ENCODE data around the gene TAF1L. TPM values are rescaled to one million over a fixed set of nuclear protein-coding genes. Genes with fewer than 3 reads are reported as not detected.

TAF1L gene
- total and polyA plus RNA-seq, 2 donors (not counting 1 experiment from before 2014, with no cell fraction given), result not detected

DNA sequence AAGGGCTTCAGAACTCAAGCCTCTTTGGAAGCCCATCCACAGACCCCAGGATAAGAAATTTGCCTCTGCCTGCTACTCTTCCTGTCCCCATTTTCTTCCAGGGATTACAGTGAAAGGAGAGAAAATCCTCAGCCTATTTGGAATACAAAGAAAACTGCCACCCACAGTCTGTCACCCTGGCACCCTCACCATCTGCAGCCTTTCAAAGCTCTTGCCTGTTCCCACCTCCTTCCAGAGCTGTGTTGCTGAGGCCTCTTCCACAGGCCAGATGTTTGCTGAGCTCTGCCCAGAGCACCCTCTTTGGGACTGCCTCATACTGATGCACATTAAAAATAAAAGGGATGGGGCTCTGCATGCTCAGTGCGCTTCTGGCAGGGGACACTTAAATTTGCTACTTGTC lies 35.9 kb upstream of the TAF1L start:
- no peaks in the 10 kb centered on the region for H4K20me1 ChIP-seq (ENCODE audit: control insufficient read depth, insufficient read depth, low read length, poor library complexity, severe bottlenecking)
- H3K27me3 ChIP-seq (replicated peaks in 1 of 4; ENCODE audit: control extremely low read depth in 1 of 4, control insufficient read depth in 3 of 4, insufficient read depth in 4 of 4, low read length in 3 of 4), result no peaks in the 10 kb centered on the region
- H2AFZ ChIP-seq (ENCODE audit: insufficient read depth, low read depth, low read length, poor library complexity, severe bottlenecking), result no peak overlapping the region
- no peaks in the 10 kb centered on the region for H3K4me1 ChIP-seq (ENCODE audit: control insufficient read depth in 2 of 2, insufficient read depth in 2 of 2, low read length in 2 of 2)
- intact Hi-C loops (cut with micrococcal nuclease), result no loop called here
- ChIA-PET CTCF (no interaction called here), POLR2A (no interaction called here)
- no peak for ATAC-seq (ENCODE audit: low read depth)
- TF ChIP-seq CTCF (IDR thresholded peaks at IDR 0.05), result no peak
- no peak for TF ChIP-seq EZH2 (IDR thresholded peaks at IDR 0.05; ENCODE audit: borderline replicate concordance, insufficient read depth, low read depth, low read length, poor library complexity, severe bottlenecking)
- H3K27me3 Mint-ChIP-seq, result peaks cover 7% of the 10 kb centered on the region
- H3K9ac ChIP-seq (ENCODE audit: low read length), result no peak overlapping the region
- no peaks in the 10 kb centered on the region for H3K4me1 Mint-ChIP-seq
- no peak overlapping the region for H3K27ac Mint-ChIP-seq
- H3K79me2 ChIP-seq (ENCODE audit: control insufficient read depth, insufficient read depth, low read length), result no peaks in the 10 kb centered on the region
- no peak for DNase-seq
- H3K4me2 ChIP-seq (replicated peaks; ENCODE audit: low read depth, low read length, poor library complexity, severe bottlenecking), result no peak overlapping the region
- no peaks in the 10 kb centered on the region for H3K9me3 Mint-ChIP-seq (ENCODE audit: insufficient read depth)
- WGBS (ENCODE audit: insufficient coverage), result no CpG with 5 or more reads among the region's 1 CpG
- no peak overlapping the region for H3K4me3 Mint-ChIP-seq
- H3K4me3 ChIP-seq (ENCODE audit: control extremely low read depth in 1 of 5, extremely low read depth in 1 of 5, insufficient read depth in 1 of 5, low read depth in 2 of 5, low read length in 4 of 5), result no peak overlapping the region
- H3K9me3 ChIP-seq (ENCODE audit: control extremely low read depth in 1 of 3, control insufficient read depth in 2 of 3, insufficient read depth in 1 of 3, low read length in 2 of 3), result no peaks in the 10 kb centered on the region
- H3K27ac ChIP-seq (ENCODE audit: low read length in 2 of 2), result no peak overlapping the region
- H3K36me3 ChIP-seq (replicated peaks in 1 of 2; ENCODE audit: control extremely low read depth in 1 of 2, control insufficient read depth in 1 of 2, extremely low read depth in 1 of 2, insufficient read depth in 2 of 2, low read length in 1 of 2), result no peaks in the 10 kb centered on the region

DNA sequence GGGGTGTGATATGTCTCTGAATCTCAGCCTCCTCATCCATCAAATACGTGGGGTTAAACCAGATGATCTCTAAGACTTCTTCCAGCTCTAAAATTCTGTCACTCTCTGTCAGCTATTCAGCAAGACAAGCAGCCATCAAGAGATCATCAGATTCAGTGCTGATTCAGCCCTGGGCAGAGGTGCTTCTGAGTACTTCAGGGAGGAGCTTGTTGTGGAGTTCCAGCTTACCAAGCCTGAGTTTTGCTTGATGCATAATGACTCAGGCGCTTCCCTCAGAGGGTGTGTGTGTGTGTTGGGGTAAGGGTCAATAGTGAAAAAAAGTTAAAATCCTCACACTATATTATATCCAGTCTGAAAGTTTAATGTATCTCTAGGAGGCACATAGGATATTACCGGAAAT lies 29.6 kb upstream of the TAF1L start:
- no peaks in the 10 kb centered on the region for H3K79me2 ChIP-seq (ENCODE audit: control insufficient read depth, insufficient read depth, low read length)
- whole genome bisulfite sequencing (ENCODE audit: insufficient coverage), result 100% methylated on average over 1 of the region's 3 CpGs
- TF ChIP-seq EZH2 (IDR thresholded peaks at IDR 0.05; ENCODE audit: borderline replicate concordance, insufficient read depth, low read depth, low read length, poor library complexity, severe bottlenecking) (no peak), CTCF (IDR thresholded peaks at IDR 0.05) (no peak)
- Mint-ChIP-seq H3K27me3 (peaks cover 19% of the 10 kb centered on the region), H3K4me1 (no peaks in the 10 kb centered on the region), H3K9me3 (ENCODE audit: insufficient read depth) (peaks cover 7% of the 10 kb centered on the region), H3K27ac (no peak overlapping the region), H3K4me3 (no peak overlapping the region)
- DNase-seq (no peak), ATAC-seq (ENCODE audit: low read depth) (no peak)
- H3K9me3 ChIP-seq (ENCODE audit: control extremely low read depth in 1 of 3, control insufficient read depth in 2 of 3, insufficient read depth in 1 of 3, low read length in 2 of 3), result peaks cover 0 to 5% (median 0%) of the 10 kb centered on the region in 3 donors
- ChIA-PET CTCF (no interaction called here), POLR2A (no interaction called here)
- no peak overlapping the region for H3K4me2 ChIP-seq (replicated peaks; ENCODE audit: low read depth, low read length, poor library complexity, severe bottlenecking)
- no peaks in the 10 kb centered on the region for H3K36me3 ChIP-seq (replicated peaks in 1 of 2; ENCODE audit: control extremely low read depth in 1 of 2, control insufficient read depth in 1 of 2, extremely low read depth in 1 of 2, insufficient read depth in 2 of 2, low read length in 1 of 2)
- intact Hi-C loops (cut with micrococcal nuclease), result no loop called here
- H3K27ac ChIP-seq (ENCODE audit: low read length in 2 of 2), result no peak overlapping the region
- no peak overlapping the region for H2AFZ ChIP-seq (ENCODE audit: insufficient read depth, low read depth, low read length, poor library complexity, severe bottlenecking)
- no peaks in the 10 kb centered on the region for H3K27me3 ChIP-seq (replicated peaks in 1 of 4; ENCODE audit: control extremely low read depth in 1 of 4, control insufficient read depth in 3 of 4, insufficient read depth in 4 of 4, low read length in 3 of 4)
- H4K20me1 ChIP-seq (ENCODE audit: control insufficient read depth, insufficient read depth, low read length, poor library complexity, severe bottlenecking), result no peaks in the 10 kb centered on the region
- no peak overlapping the region for H3K9ac ChIP-seq (ENCODE audit: low read length)
- no peak overlapping the region for H3K4me3 ChIP-seq (ENCODE audit: control extremely low read depth in 1 of 5, extremely low read depth in 1 of 5, insufficient read depth in 1 of 5, low read depth in 2 of 5, low read length in 4 of 5)
- H3K4me1 ChIP-seq (ENCODE audit: control insufficient read depth in 2 of 2, insufficient read depth in 2 of 2, low read length in 2 of 2), result no peaks in the 10 kb centered on the region
